IgD-negative memory B cell (primary cell): ENCODE measurements around the gene CNOT10. TPM values are rescaled to one million over a fixed set of nuclear protein-coding genes. Genes with fewer than 3 reads are reported as not detected.
"Not testable (repeated sequence)": the region's sequence is repeated elsewhere in the genome, so short reads cannot be mapped to it uniquely, and the experiment has no call there.

Experiments used
- H3K27ac Mint-ChIP-seq, 3 donors: one replicate each; pipeline ENCODE4 v1.8.0; 2020 to 2022; ENCODE audit warnings: mild to moderate bottlenecking in 3 of 3, mixed read lengths in 3 of 3, moderate library complexity in 1 of 3
- H3K27me3 Mint-ChIP-seq: one replicate; pipeline ENCODE4 v1.8.0; 2021; ENCODE audit warnings: mixed read lengths
- H3K36me3 Mint-ChIP-seq: one replicate; pipeline ENCODE4 v1.8.0; 2020; ENCODE audit warnings: mild to moderate bottlenecking, mixed read lengths
- H3K4me1 Mint-ChIP-seq, 3 donors: one replicate each; pipeline ENCODE4 v1.8.0; 2020 to 2022; ENCODE audit warnings: mixed read lengths in 3 of 3, mild to moderate bottlenecking in 1 of 3
- H3K4me3 Mint-ChIP-seq, 4 donors: one replicate each; pipeline ENCODE4 v1.8.0; 2020 to 2022; ENCODE audit warnings: mild to moderate bottlenecking in 4 of 4, mixed read lengths in 4 of 4, moderate library complexity in 3 of 4
- H3K9me3 Mint-ChIP-seq, 3 donors: one replicate each; pipeline ENCODE4 v1.8.0; 2020 to 2021; ENCODE audit warnings: mixed read lengths in 3 of 3, mild to moderate bottlenecking in 1 of 3
- polyA plus RNA-seq: library from polyadenylated mRNA; unstranded; fragments of 300-500 nt; fragmentation: Illumina TruSeq; gene quantifications from one replicate; pipeline ENCODE4 v1.2.3, GENCODE V29; 2021

The CNOT10 gene
- polyA plus RNA-seq, 1 donor from 2014 or later = 23.1 TPM

DNA sequence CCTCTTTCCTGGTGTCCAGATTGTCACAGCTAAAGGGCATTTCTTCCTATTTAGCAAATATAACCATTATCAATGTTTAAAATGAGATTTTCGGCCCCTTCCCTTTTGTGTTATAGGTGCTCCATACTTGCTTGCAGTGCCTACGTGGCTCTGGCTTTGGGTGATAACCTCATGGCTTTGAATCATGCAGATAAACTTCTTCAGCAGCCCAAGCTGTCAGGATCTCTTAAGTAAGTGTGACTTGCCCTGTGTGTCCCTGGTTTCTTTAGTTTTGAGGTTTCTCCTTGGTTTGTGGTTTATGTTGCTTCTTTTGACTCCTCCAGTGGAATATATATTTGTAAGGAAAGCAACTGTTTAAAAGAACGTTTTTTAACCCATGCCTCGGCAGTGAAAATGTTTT is 74.4 kb downstream of the CNOT10 start:
- Mint-ChIP-seq H3K4me1 (peaks cover 0 to 2% (median 0%) of the 10 kb centered on the region in 3 donors), H3K9me3 (no peaks in the 10 kb centered on the region), H3K27me3 (no peaks in the 10 kb centered on the region), H3K36me3 (peaks cover 2% of the 10 kb centered on the region), H3K27ac (no peak overlapping the region), H3K4me3 (no peak overlapping the region)

DNA sequence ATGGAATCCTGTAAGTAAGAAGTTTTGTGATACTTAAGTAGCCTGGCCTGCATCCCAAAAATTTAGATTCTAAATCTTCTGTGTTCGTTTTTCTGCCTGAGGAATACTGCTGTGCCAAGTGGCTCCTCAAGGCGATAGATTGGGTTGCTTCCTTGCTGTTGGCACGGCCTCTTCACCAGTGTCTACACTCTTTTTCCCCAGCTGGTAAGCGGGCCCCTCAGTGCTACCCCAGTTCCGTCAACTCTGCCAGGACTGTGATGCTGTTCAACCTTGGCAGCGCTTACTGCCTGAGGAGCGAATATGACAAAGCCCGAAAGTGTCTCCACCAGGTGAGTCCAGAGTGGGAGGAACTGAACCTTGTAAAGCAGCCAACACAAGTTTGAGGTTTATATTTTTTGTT is 79.5 kb downstream of the CNOT10 start:
- peaks cover 9% of the 10 kb centered on the region for H3K36me3 Mint-ChIP-seq
- no peaks in the 10 kb centered on the region for H3K9me3 Mint-ChIP-seq
- no peaks in the 10 kb centered on the region for H3K27me3 Mint-ChIP-seq
- H3K4me1 Mint-ChIP-seq = peaks cover 0 to 8% (median 2%) of the 10 kb centered on the region in 3 donors
- H3K27ac Mint-ChIP-seq = no peak overlapping the region
- H3K4me3 Mint-ChIP-seq = no peak overlapping the region

GRCh38 chr3:32778389-32778788 is 93.4 kb downstream of the CNOT10 start:
- peaks cover 1 to 5% (median 2%) of the 10 kb centered on the region in 3 donors for H3K4me1 Mint-ChIP-seq
- H3K27me3 Mint-ChIP-seq = no peaks in the 10 kb centered on the region
- no peaks in the 10 kb centered on the region for H3K36me3 Mint-ChIP-seq
- H3K9me3 Mint-ChIP-seq = no peaks in the 10 kb centered on the region
- no peak overlapping the region for H3K4me3 Mint-ChIP-seq
- H3K27ac Mint-ChIP-seq = no peak overlapping the region

DNA sequence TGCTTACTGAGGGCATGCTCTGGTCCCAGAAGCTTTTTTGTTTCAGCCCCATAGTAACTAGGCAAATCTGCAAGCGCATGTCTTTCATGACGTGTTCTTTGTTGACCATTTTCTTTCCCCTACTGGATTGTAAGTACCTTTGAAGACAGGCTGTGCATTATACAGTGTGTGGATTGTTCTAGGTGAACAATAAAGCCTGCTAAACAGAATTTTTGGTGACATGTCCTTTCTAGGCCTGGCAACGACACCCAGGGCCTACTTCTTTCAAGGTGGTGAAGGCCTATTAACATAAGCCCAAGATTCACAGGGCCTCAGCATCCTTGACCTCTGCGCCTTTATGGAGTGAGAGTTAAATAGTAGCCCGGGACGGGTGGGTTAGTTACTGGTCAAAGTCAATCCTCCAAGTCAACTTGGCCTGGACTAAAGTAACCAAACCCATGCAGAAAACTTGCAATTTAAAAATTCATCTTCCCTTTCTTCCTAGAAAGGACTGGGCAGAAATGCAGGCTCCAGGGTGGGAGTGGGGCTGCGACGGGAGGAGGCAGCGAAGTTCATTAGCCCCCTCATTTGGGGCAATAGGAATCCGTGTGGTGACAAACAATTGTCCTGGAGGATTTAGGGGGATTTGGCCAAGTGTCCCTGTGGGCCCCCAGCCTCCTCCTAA is 95.2 kb downstream of the CNOT10 start:
- peak overlapping the region in 3 of 4 donors; percentile 87 to 97 (median 90) for H3K4me3 Mint-ChIP-seq
- H3K36me3 Mint-ChIP-seq = no peaks in the 10 kb centered on the region
- peaks cover 1 to 5% (median 2%) of the 10 kb centered on the region in 3 donors for H3K4me1 Mint-ChIP-seq
- H3K27ac Mint-ChIP-seq = no peak overlapping the region
- no peaks in the 10 kb centered on the region for H3K9me3 Mint-ChIP-seq
- H3K27me3 Mint-ChIP-seq = no peaks in the 10 kb centered on the region

DNA sequence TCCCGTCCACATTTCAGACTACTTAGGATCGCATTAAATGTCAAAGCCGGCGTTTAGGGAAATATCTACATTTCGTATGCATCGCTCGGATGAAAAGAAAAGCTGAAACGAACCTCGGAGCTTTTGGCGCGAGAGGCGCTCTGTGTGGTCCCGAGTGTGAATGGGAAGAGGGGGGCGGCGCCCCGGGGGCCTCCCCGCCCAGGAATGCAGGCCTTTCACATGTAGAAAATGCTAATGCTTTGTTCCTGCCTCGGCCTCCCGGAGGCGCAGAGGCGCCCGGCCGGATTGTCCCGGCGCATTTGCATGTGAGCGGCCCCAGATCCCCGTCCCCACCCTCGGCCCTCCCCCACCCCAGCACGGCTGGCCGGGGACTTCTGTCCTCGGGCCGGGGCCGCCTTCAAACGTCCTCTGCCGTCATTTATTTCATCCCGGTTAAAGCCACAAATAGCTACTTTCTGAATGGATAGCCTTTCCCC is 95.8 kb downstream of the CNOT10 start:
- Mint-ChIP-seq H3K4me1 (peaks cover 1 to 5% (median 2%) of the 10 kb centered on the region in 3 donors), H3K9me3 (no peaks in the 10 kb centered on the region), H3K27ac (no peak overlapping the region), H3K4me3 (peak overlapping the region; percentile 87 to 97 (median 92)), H3K27me3 (no peaks in the 10 kb centered on the region), H3K36me3 (no peaks in the 10 kb centered on the region)

DNA sequence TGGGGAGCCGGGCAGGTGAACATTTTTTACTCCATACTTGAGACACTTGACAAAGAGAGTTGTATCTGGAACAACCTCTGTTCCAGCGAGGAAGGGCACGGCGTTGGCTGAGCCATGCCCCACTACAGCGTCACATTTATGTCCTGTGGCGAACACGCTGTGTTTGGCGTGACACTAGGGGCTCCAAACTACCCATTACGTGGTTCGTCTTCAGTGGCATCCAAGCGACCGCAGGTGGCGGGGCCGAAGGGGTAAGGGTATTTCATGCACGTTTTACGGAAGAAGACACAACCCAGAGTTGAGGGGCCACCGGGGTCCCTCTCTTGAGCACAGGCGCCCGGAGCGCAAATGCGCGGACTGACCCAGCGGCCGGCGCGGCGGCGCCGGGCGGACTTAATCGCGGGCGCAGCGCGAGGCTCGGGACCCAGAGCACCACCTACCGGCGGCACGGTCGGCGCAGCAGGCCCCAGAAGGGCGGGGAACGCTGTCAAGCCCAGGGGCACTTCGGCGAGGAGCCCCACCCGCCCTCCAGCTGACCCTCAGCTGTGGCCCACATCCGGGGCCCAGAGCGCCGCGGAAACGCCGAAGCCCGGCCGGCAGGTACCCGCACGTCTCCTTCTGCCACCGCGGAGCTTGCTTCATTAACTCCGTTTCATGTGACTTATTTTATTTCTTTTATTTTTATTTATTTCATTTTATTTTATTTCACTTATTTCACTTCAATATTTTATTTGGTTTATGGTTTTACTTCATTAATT is 96.4 kb downstream of the CNOT10 start:
- Mint-ChIP-seq H3K4me1 (peaks cover 1 to 5% (median 2%) of the 10 kb centered on the region in 3 donors), H3K27ac (no peak overlapping the region), H3K27me3 (no peaks in the 10 kb centered on the region)

GRCh38 chr3:32781969-32782270 is 96.9 kb downstream of the CNOT10 start:
- H3K4me3 Mint-ChIP-seq = peak overlapping the region; percentile 63 to 87 (median 76)
- not testable (repeated sequence) for H3K36me3 Mint-ChIP-seq, H3K27me3 Mint-ChIP-seq, H3K27ac Mint-ChIP-seq, H3K4me1 Mint-ChIP-seq, H3K9me3 Mint-ChIP-seq

More for the DNA sequence above, 96.4 kb downstream of the CNOT10 start:
- H3K36me3 Mint-ChIP-seq = no peaks in the 10 kb centered on the region
- H3K9me3 Mint-ChIP-seq = no peaks in the 10 kb centered on the region
- peak overlapping the region; percentile 87 to 97 (median 92) for H3K4me3 Mint-ChIP-seq

- Mint-ChIP-seq H3K27me3 (no peaks in the 10 kb centered on the region), H3K9me3 (no peaks in the 10 kb centered on the region), H3K27ac (peak overlapping the region in 1 of 3 donors; percentile 39), H3K4me1 (peaks cover 1 to 5% (median 2%) of the 10 kb centered on the region in 3 donors), H3K4me3 (peak overlapping the region; percentile 41 to 87 (median 76)), H3K36me3 (no peaks in the 10 kb centered on the region)
Observed at GRCh38 chr3:32782407-32782806, 97.4 kb downstream of the CNOT10 start.

- H3K27ac Mint-ChIP-seq = no peak overlapping the region
- H3K4me3 Mint-ChIP-seq = no peak overlapping the region
- no peaks in the 10 kb centered on the region for H3K27me3 Mint-ChIP-seq
- no peaks in the 10 kb centered on the region for H3K9me3 Mint-ChIP-seq
- peaks cover 3% of the 10 kb centered on the region for H3K36me3 Mint-ChIP-seq
- H3K4me1 Mint-ChIP-seq = peaks cover 0 to 1% (median 0%) of the 10 kb centered on the region in 3 donors
Observed at GRCh38 chr3:32791833-32792232, 106.8 kb downstream of the CNOT10 start.

DNA sequence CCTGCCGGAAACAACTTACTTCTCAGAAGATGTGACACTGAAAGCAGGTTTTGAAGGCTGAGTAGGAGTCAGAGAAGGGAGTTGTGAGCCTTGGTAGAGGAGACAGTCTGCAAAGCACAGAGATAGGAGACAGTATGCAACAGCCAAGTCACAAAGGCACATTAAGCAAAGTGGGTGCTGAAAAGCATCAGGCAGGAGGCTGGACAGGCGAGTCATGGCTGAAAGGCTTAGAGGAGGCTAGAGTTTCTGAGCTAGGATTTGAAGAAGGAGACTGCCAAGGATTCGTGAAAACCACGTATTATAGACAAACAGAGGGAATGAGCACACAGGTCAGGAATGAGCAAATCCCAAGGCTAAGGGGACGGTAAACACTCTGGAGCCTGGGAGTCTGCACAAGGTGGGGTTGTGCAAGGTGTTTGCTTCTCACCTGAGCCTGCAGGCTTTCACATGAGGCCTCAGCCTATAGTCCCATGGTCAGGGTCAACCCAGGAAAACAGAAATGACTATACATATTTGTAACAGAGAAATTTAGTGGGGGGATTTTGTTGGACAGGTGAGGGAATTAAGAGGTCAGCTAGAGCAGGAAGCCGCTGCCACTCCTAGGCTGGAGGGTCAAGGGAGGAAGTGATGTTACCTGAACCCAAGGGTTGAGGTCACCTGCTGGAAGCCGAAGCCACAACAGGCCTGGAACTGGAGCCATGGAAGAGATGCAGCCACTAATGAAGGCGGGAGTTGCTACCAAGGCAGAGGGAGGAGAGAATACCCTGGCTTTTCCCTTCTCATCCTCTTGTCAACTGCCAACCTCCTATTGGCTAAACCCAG is 109.7 kb downstream of the CNOT10 start:
- Mint-ChIP-seq H3K36me3 (peaks cover 3% of the 10 kb centered on the region), H3K27ac (no peak overlapping the region), H3K9me3 (no peaks in the 10 kb centered on the region), H3K4me1 (peaks cover 0 to 1% (median 0%) of the 10 kb centered on the region in 3 donors), H3K4me3 (no peak overlapping the region), H3K27me3 (peaks cover 2% of the 10 kb centered on the region)

- H3K9me3 Mint-ChIP-seq, H3K4me1 Mint-ChIP-seq, H3K4me3 Mint-ChIP-seq, H3K27me3 Mint-ChIP-seq, H3K36me3 Mint-ChIP-seq: not testable (repeated sequence)
- peak overlapping the region in 1 of 3 donors; percentile 70 for H3K27ac Mint-ChIP-seq
Observed at GRCh38 chr3:32796384-32796950, 111.5 kb downstream of the CNOT10 start.

- Mint-ChIP-seq H3K4me3 (peak overlapping the region in 1 of 4 donors; percentile 35), H3K36me3 (no peaks in the 10 kb centered on the region), H3K9me3 (no peaks in the 10 kb centered on the region), H3K27me3 (peaks cover 2% of the 10 kb centered on the region), H3K4me1 (peaks cover 0 to 2% (median 1%) of the 10 kb centered on the region in 3 donors), H3K27ac (no peak overlapping the region)
Observed at GRCh38 chr3:32797776-32798175, 112.8 kb downstream of the CNOT10 start.

DNA sequence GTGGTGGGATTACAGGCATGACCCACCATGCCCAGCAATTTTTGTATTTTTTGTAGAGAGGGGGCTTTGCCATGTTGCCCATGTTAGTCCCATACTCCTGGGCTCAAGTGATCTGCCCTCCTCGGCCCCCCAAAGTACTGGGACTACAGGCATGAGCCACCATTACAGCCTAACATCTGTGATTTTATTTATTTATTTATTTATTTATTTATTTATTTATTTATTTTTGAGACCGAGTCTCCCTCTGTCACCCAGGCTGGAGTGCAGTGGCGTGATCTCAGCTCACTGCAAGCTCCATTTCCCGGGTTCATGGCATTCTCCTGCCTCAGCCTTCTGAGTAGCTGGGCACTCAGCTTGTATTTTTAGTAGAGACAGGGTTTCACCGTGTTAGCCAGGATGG is 116.5 kb downstream of the CNOT10 start:
- H3K4me3 Mint-ChIP-seq, H3K4me1 Mint-ChIP-seq, H3K36me3 Mint-ChIP-seq, H3K9me3 Mint-ChIP-seq, H3K27me3 Mint-ChIP-seq, H3K27ac Mint-ChIP-seq: not testable (repeated sequence)

DNA sequence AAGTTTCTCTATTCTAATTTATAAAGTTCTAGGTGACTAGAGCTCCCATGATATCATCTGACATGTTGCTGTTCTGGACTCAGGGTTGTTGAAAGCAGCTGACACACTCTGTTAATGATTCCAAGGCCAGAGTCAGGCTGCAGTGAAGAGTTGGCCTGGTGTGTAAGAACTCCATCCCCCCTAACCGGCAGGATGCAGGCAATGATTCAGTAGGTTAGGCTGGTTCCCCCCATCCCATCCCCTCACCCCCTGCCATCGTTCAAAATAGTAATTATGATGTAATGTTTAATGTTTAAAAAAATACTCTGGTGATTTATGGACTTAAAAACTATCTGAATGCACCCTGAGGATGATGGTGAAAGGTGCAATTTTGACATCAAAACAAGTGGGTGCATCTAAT is 128.2 kb downstream of the CNOT10 start:
- Mint-ChIP-seq H3K36me3 (no peaks in the 10 kb centered on the region), H3K4me3 (peak overlapping the region in 1 of 4 donors; percentile 17), H3K27ac (no peak overlapping the region), H3K9me3 (no peaks in the 10 kb centered on the region), H3K27me3 (peaks cover 29% of the 10 kb centered on the region), H3K4me1 (peaks cover 8 to 17% (median 14%) of the 10 kb centered on the region in 3 donors)

DNA sequence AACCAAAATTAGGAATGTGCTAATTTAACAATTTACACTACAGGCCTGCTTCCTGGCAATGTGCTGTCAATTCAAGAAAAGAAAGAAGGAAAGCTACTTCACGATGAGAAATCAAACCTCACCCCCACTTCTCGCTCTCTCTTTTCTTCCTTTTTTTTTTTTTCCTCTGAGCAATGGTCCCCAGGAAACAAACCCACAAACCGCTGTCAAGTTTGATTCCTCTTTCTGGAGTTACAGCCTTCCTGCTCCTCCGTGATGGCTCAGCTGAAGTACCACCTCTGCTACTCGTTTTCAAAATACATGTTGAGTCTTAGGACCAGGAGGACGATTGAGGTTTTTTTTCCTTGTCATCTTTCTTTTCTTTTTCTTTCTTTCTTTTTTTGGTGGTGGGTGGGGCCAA is 129.4 kb downstream of the CNOT10 start:
- peak overlapping the region in 2 of 4 donors; percentile 17 to 48 for H3K4me3 Mint-ChIP-seq
- peaks cover 36% of the 10 kb centered on the region for H3K27me3 Mint-ChIP-seq
- peaks cover 11 to 21% (median 14%) of the 10 kb centered on the region in 3 donors for H3K4me1 Mint-ChIP-seq
- H3K27ac Mint-ChIP-seq = no peak overlapping the region
- no peaks in the 10 kb centered on the region for H3K36me3 Mint-ChIP-seq
- H3K9me3 Mint-ChIP-seq = no peaks in the 10 kb centered on the region
